HepG2 (cell line): ENCODE results near the gene MAGI1.

ENCODE experiments used
- AHDC1 ChIP-seq: sonication (generic); formaldehyde crosslinking; IDR thresholded peaks from 2 replicates; pipeline ENCODE4 v1.5.1; 2020; ENCODE audit warnings: mild to moderate bottlenecking, missing genetic modification reagents, borderline replicate concordance
- CBX5 ChIP-seq: sonication (generic); formaldehyde crosslinking; IDR thresholded peaks from 2 replicates; pipeline ENCODE4 v1.4.0; 2020; ENCODE audit warnings: missing genetic modification reagents, borderline replicate concordance
- CENPBD1 ChIP-seq: sonication (generic); formaldehyde crosslinking; IDR thresholded peaks from 2 replicates; pipeline ENCODE4 v1.8.0; 2022; ENCODE audit warnings: missing genetic modification reagents, low read depth, mild to moderate bottlenecking, borderline replicate concordance
- CTCF ChIP-seq: sonication (generic); formaldehyde crosslinking; IDR thresholded peaks from 2 replicates; pipeline ENCODE4 v1.5.0; 2020; ENCODE audit warnings: mild to moderate bottlenecking, missing genetic modification reagents, moderate library complexity
- GABPA ChIP-seq, 2 experiments: IDR thresholded peaks; 2 replicates each; pipeline ENCODE4 v1.6.1; 2011 to 2016; ENCODE audit warnings: low read depth in 2 of 2, low read length in 1 of 2, missing biosample characterization in 1 of 2, missing genetic modification characterization in 1 of 2
- KLF6 ChIP-seq: IDR thresholded peaks from 2 replicates; pipeline ENCODE4 v1.8.0; 2016; ENCODE audit warnings: missing biosample characterization, missing genetic modification reagents
- MTA3 ChIP-seq: sonication (generic); formaldehyde crosslinking; IDR thresholded peaks from 2 replicates; pipeline ENCODE4 v1.4.0; 2020; ENCODE audit warnings: missing genetic modification reagents
- NR2C2 ChIP-seq: sonication (generic); formaldehyde crosslinking; IDR thresholded peaks from 2 replicates; pipeline ENCODE4 v1.4.0; 2020; ENCODE audit warnings: missing genetic modification reagents, mild to moderate bottlenecking, moderate library complexity, borderline replicate concordance
- SMAD1 ChIP-seq: sonication (generic); formaldehyde crosslinking; IDR thresholded peaks from 2 replicates; pipeline ENCODE4 v1.4.0; 2020; ENCODE audit warnings: missing genetic modification reagents, low read depth, mild to moderate bottlenecking, borderline replicate concordance
- ZHX1 ChIP-seq: sonication (generic); formaldehyde crosslinking; IDR thresholded peaks from 2 replicates; pipeline ENCODE4 v1.8.1; 2022; ENCODE audit warnings: low read depth, mild to moderate bottlenecking, missing genetic modification reagents
- ZNF430 ChIP-seq: sonication (generic); formaldehyde crosslinking; IDR thresholded peaks from 2 replicates; pipeline ENCODE4 v1.9.0; 2021; ENCODE audit warnings: mild to moderate bottlenecking, missing genetic modification reagents
- ZNF629 ChIP-seq: sonication (generic); formaldehyde crosslinking; conservative IDR thresholded peaks from 2 replicates; pipeline ENCODE4 v1.5.0; 2020; ENCODE audit warnings: missing genetic modification reagents
- ZNF75D ChIP-seq: sonication (generic); formaldehyde crosslinking; IDR thresholded peaks from 2 replicates; pipeline ENCODE4 v1.8.1; 2023; ENCODE audit warnings: missing genetic modification reagents, mild to moderate bottlenecking, borderline replicate concordance

GRCh38 chr3:65734382-65734781 lies 304.3 kb downstream of the MAGI1 start:
- no peak for TF ChIP-seq CTCF (CRISPR knock-in tag)
- TF ChIP-seq ZHX1: no peak
- no peak for TF ChIP-seq ZNF629 (CRISPR knock-in tag)
- no peak for TF ChIP-seq AHDC1 (CRISPR knock-in tag)
- no peak for TF ChIP-seq GABPA (IDR thresholded peaks at IDR 0.05; ENCODE audit: low read depth, low read length)
- TF ChIP-seq GABPA (CRISPR knock-in tag; IDR thresholded peaks at IDR 0.05; ENCODE audit: low read depth): no peak
- TF ChIP-seq MTA3 (CRISPR knock-in tag): no peak
- no peak for TF ChIP-seq CENPBD1 (CRISPR knock-in tag)
- no peak for TF ChIP-seq CBX5 (CRISPR knock-in tag)
- TF ChIP-seq ZNF430 (CRISPR knock-in tag): no peak
- no peak for TF ChIP-seq NR2C2
- no peak for TF ChIP-seq SMAD1 (CRISPR knock-in tag)
- TF ChIP-seq ZNF75D (CRISPR knock-in tag): no peak
- TF ChIP-seq KLF6: no peak
